GM12865 (cell line): ENCODE data around the gene EFHC2.

Experiments
- DNase-seq: peaks from one replicate; pipeline ENCODE4 v3.0.0; 2010; ENCODE audit warnings: low read depth
- H3K4me3 ChIP-seq: 2 replicates; pipeline ENCODE4 v1.5.1; 2011; ENCODE audit warnings: mild to moderate bottlenecking, low read depth, low read length, control low read depth
- CTCF ChIP-seq: IDR thresholded peaks from 2 replicates; pipeline ENCODE4 v1.5.1; 2011; ENCODE audit warnings: low read length, control low read depth, low read depth, inconsistent platforms; ENCODE audit not compliant: insufficient read depth; ENCODE audit errors: missing control alignments

Gene EFHC2

GRCh38 chrX:44240036-44240435 lies 103.4 kb downstream of the EFHC2 start:
- H3K4me3 ChIP-seq: no peak overlapping the region
- DNase-seq: no peak
- TF ChIP-seq CTCF: no peak

GRCh38 chrX:44239036-44239435 lies 104.4 kb downstream of the EFHC2 start:
- no peak for DNase-seq
- no peak for TF ChIP-seq CTCF

GRCh38 chrX:44235534-44235933 lies 107.9 kb downstream of the EFHC2 start:
- no peak for DNase-seq
- no peak overlapping the region for H3K4me3 ChIP-seq
- no peak for TF ChIP-seq CTCF

More at GRCh38 chrX:44239036-44239435, 104.4 kb downstream of the EFHC2 start:
- H3K4me3 ChIP-seq: no peak overlapping the region

- no peak for TF ChIP-seq CTCF
- H3K4me3 ChIP-seq: no peak overlapping the region
Observed at GRCh38 chrX:44234541-44234940, 108.9 kb downstream of the EFHC2 start.

GRCh38 chrX:44234116-44234515 lies 109.4 kb downstream of the EFHC2 start:
- TF ChIP-seq CTCF: no peak
- DNase-seq: no peak
- no peak overlapping the region for H3K4me3 ChIP-seq

More at GRCh38 chrX:44234541-44234940, 108.9 kb downstream of the EFHC2 start:
- no peak for DNase-seq

- no peak for TF ChIP-seq CTCF
- H3K4me3 ChIP-seq: no peak overlapping the region
- DNase-seq: no peak
Observed at GRCh38 chrX:44232081-44232480, 111.4 kb downstream of the EFHC2 start.

- no peak for TF ChIP-seq CTCF
- H3K4me3 ChIP-seq: no peak overlapping the region
- peak; percentile 44 for DNase-seq
Observed at GRCh38 chrX:44228621-44229020, 114.9 kb downstream of the EFHC2 start.
